G401 (cell line): ENCODE results near the gene TNFAIP8L2. TPM values are rescaled to one million over a fixed set of nuclear protein-coding genes. Genes with fewer than 3 reads are reported as not detected.

ENCODE experiments used
- DNase-seq: peaks from one replicate; pipeline ENCODE4 v3.0.0-alpha.2; 2015; ENCODE audit warnings: low spot score
- in situ Hi-C: cut with HindIII; loops from 2 replicates; pipeline ENCODE4 v1.10.0; 2016; ENCODE audit warnings: low sequenced_read_pairs, mixed read lengths
- total RNA-seq: library from RNA; depleted of rRNA; stranded (reverse); fragments of >200 nt; shearing (Covaris generic); gene quantifications from 2 replicates; pipeline ENCODE4 v1.2.3, GENCODE V29; 2014; rRNA removed

TNFAIP8L2 gene
- not detected in 2 replicates for total RNA-seq

DNA sequence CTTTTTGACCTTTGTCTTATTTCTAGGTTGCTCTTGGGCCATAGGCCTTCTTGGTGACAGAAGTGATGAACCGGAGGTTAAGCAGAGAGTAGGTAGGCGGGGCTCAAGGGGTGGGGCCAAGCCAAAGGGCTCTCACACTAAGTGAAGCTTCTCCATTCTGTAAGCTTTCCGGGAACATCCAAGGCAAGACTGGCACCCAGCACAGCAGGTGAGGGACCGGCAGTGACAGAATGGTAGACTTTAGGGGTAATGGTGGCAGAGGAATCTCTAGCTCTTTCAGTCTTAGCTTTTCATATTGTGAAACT, at the start of gene TNFAIP8L2:
Gene TNFAIP8L2, plus strand, starts transcription at position 135 of the 305 bp plus-strand sequence. CDS start 2,049 bp downstream, outside the sequence.
- DNase-seq: no peak
- in situ Hi-C loops: no loop called here

DNA sequence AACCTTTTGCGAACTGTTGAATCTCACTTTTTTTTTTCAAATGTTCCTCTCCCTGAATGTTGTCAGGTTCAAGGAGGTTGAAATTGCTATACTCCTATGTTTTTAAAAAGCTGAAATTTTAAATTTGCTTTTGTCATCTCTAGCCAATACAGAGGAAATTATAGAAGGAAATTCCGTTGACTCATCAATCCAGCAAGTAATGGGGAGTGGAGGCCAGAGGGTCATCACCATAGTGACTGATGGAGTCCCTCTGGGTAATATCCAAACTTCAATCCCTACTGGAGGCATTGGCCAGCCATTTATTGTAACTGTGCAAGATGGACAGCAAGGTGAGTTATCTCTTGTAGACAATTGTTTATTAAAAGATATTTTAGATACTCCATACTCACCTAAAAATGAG, 49.6 kb upstream of the TNFAIP8L2 start:
- in situ Hi-C loops: no loop called here
- DNase-seq: no peak

GRCh38 chr1:151108331-151108730, 48.1 kb upstream of the TNFAIP8L2 start:
- DNase-seq: no peak
- in situ Hi-C loops: no loop called here

GRCh38 chr1:151113877-151114276, 42.6 kb upstream of the TNFAIP8L2 start:
- DNase-seq: no peak
- in situ Hi-C loops: no loop called here

DNA sequence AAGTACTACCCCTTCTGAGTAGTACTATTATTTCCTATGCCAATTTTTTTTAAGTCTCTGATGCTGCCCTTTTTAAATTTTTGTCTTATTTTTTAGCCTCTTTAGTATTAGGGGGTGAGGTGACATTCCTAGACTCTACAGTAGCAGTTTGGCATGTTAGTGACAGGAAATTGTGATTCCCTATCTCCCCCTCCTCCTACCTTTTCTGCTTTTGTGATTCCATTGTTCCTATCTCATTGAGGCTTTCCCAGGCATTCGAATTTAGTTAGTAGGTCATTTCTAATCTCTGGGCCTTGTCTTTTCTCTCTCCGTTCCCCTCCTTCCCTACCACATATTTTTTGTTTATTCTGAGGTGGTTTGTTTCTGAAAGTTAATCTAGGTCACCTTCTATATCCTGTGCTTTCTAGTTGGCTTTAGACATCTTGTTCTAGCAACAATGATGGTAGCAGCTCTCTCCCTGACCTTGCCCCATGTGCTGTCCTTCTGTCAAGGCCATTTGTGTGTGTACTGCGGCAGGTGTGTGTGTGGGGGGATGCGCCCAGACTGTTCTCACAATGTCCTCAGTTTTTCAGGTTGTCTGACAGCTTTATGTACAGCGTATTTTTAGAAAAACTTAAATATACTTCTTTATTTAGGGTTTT, 31.6 kb upstream of the TNFAIP8L2 start:
- no peak for DNase-seq
- in situ Hi-C loops: no loop called here

- in situ Hi-C loops: no loop called here
- no peak for DNase-seq
Observed at GRCh38 chr1:151128800-151129199, 27.6 kb upstream of the TNFAIP8L2 start.

GRCh38 chr1:151130987-151131586, 25.4 kb upstream of the TNFAIP8L2 start:
- in situ Hi-C loops: no loop called here
- peak; percentile 96 for DNase-seq

- no peak for DNase-seq
- in situ Hi-C loops: no loop called here
Observed at GRCh38 chr1:151131701-151132334, 24.6 kb upstream of the TNFAIP8L2 start.

DNA sequence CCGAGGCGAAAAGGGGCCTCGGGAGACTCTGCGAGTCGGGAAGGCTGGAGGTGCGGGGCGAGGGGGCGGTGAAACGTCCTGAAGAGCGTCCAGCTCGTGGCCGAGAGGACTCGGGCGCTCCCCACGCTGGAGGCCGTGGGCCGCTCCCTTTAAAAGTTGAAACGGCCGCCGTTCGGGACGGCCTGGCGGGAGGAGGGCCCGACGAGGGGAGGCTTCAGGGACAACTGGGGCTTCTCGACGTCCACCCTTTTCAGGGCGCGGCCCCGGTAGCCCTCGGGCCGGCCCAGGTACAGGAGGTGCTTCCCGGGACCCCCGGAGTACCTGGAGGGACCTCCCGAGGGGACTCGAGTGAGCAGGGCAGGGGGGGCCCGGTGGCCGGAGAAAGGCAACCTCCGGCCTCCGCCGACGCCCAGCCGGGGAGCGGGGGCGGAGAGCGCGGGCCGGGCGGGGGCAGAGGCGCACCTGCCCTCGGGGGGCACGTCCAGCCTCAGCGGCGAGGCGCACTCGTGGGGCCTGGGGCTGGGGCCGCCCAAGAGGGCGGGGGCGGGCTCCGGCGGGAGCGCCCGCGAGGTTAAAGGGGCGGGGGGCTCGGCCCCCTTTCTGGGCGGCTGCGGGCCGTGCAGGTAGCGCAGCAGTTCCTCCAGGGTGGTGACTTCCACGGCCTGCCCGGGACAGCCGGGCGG, 24.0 kb upstream of the TNFAIP8L2 start:
- in situ Hi-C loops: no loop called here
- DNase-seq: no peak

GRCh38 chr1:151133018-151133806, 23.2 kb upstream of the TNFAIP8L2 start:
- DNase-seq: no peak
- in situ Hi-C loops: no loop called here

DNA sequence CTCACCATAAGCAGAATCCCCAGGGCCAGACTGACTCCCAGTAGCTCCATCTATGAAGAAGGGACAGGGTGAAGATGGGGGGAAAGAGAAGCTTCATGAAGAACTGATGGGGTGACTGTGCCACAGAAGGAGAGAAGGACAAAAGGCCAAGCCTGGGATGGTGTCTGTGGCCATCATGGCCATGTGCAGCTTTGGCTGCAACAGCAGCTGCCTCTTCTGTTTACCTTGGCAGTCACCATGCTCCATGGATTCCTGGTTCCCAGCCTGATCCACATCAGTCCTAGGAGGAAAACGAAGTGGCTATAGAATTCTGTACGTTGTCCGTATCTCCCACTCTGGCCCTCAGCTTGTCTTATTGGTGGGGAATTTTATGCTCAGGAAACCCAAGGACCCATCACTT, 22.1 kb upstream of the TNFAIP8L2 start:
- no peak for DNase-seq
- in situ Hi-C loops: no loop called here

GRCh38 chr1:151134991-151135390, 21.5 kb upstream of the TNFAIP8L2 start:
- in situ Hi-C loops: no loop called here
- no peak for DNase-seq

GRCh38 chr1:151135433-151136385, 20.7 kb upstream of the TNFAIP8L2 start:
- DNase-seq: no peak
- in situ Hi-C loops: no loop called here

GRCh38 chr1:151137789-151138188, 18.7 kb upstream of the TNFAIP8L2 start:
- no peak for DNase-seq

GRCh38 chr1:151142411-151143056, 13.9 kb upstream of the TNFAIP8L2 start:
- no peak for DNase-seq
- in situ Hi-C loops: no loop called here

More at GRCh38 chr1:151137789-151138188, 18.7 kb upstream of the TNFAIP8L2 start:
- in situ Hi-C loops: no loop called here

DNA sequence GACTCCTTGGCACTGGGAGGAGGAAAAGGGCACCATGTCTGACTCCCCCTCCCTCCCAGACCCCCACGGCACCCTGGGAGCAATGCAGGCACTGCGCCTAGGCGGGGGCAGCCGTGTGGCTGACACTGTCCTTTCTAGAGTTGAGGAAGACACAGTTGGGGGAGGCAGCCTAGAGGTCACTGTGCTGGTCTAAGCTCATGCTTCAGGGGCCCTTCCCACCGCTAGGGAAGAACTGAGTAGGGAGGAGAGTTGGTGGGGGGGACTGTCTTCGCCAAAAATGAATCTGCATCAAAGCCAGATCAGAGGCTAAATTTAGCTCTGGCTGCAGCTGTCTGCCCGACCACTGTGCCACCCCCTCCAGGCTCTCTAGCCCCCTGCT, 13.4 kb upstream of the TNFAIP8L2 start:
- in situ Hi-C loops: no loop called here
- DNase-seq: no peak

DNA sequence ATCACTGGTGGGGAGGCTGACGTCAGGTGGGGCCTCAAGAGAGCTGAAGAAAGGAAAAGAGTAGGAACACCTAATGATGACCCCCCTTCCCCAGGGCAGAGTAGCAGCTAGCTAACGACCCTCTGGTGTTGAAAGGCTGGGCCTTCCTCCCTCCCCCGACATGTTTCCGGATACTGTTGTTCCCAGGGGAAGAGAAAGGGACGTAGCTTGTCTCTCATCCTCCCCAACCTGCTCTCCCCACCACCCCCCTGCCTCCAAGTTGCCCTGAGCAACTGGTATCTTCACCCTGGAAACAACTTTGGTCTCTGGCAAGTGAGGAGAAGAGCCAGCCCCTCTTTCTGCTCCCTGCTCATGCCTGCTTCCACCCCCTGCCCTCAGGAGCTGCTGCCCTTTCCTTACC, 12.5 kb upstream of the TNFAIP8L2 start:
- in situ Hi-C loops: no loop called here
- DNase-seq: no peak
